NCI-H2196 (cell line): ENCODE data around the gene ZNF157.
"Not testable (repeated sequence)": the region's sequence is repeated elsewhere in the genome, so short reads cannot be mapped to it uniquely, and the experiment has no call there.

Experiments used
- DNase-seq: peaks from one replicate; lab custom pipeline; 2025; ENCODE audit not compliant: unreplicated experiment; lab: John Stamatoyannopoulos, UW

ZNF157 gene

GRCh38 chrX:47370278-47370677 lies at the start of gene ZNF157:
Gene ZNF157 (plus strand): TSS chrX:47370578. CDS start chrX:47370669, 91 bp downstream.
- no peak for DNase-seq

GRCh38 chrX:47321386-47321785 lies 49.0 kb upstream of the ZNF157 start:
- DNase-seq = no peak

- no peak for DNase-seq
Measured at GRCh38 chrX:47321823-47322371, 48.5 kb upstream of the ZNF157 start.

- no peak for DNase-seq
Measured at GRCh38 chrX:47327902-47328301, 42.5 kb upstream of the ZNF157 start.

- not testable (repeated sequence) for DNase-seq
Measured at GRCh38 chrX:47332729-47333128, 37.6 kb upstream of the ZNF157 start.

GRCh38 chrX:47351706-47352105 lies 18.7 kb upstream of the ZNF157 start:
- no peak for DNase-seq

- DNase-seq = no peak
Measured at GRCh38 chrX:47358387-47359065, 11.9 kb upstream of the ZNF157 start.

GRCh38 chrX:47360423-47361179 lies 9.8 kb upstream of the ZNF157 start:
- no peak for DNase-seq

- peak; percentile 85 for DNase-seq
Measured at GRCh38 chrX:47361538-47362511, 8.6 kb upstream of the ZNF157 start.

- DNase-seq = peak; percentile 69
Measured at GRCh38 chrX:47366041-47366722, 4.2 kb upstream of the ZNF157 start.

- DNase-seq = no peak
Measured at GRCh38 chrX:47373198-47373597, 2.8 kb downstream of the ZNF157 start.

- no peak for DNase-seq
Measured at GRCh38 chrX:47380268-47380667, 9.9 kb downstream of the ZNF157 start.

GRCh38 chrX:47380837-47381236 lies 10.5 kb downstream of the ZNF157 start:
- DNase-seq = not testable (repeated sequence)

- DNase-seq = no peak
Measured at GRCh38 chrX:47384502-47384901, 14.1 kb downstream of the ZNF157 start.

GRCh38 chrX:47390780-47391179 lies 20.4 kb downstream of the ZNF157 start:
- DNase-seq = no peak

GRCh38 chrX:47413179-47413594 lies 42.8 kb downstream of the ZNF157 start:
- no peak for DNase-seq

GRCh38 chrX:47420265-47420664 lies 49.9 kb downstream of the ZNF157 start:
- DNase-seq = no peak

GRCh38 chrX:47420962-47421361 lies 50.6 kb downstream of the ZNF157 start:
- no peak for DNase-seq

GRCh38 chrX:47422444-47422843 lies 52.1 kb downstream of the ZNF157 start:
- DNase-seq = no peak

- no peak for DNase-seq
Measured at GRCh38 chrX:47430925-47431324, 60.5 kb downstream of the ZNF157 start.
